HFFc6 (cell line): Measurements from ENCODE around the gene BIRC6. TPM values are rescaled to one million over a fixed set of nuclear protein-coding genes. Genes with fewer than 3 reads are reported as not detected.

ENCODE experiments used
- DNase-seq: peaks from one replicate; pipeline ENCODE4 v3.0.0-alpha.2; 2018
- H3K27ac Mint-ChIP-seq: 2 replicates; pipeline ENCODE4 v1.8.0; 2020; ENCODE audit warnings: mild to moderate bottlenecking, mixed read lengths
- H3K27me3 Mint-ChIP-seq: 2 replicates; pipeline ENCODE4 v1.8.0; 2021; ENCODE audit warnings: mild to moderate bottlenecking, moderate library complexity, mixed read lengths; ENCODE audit not compliant: insufficient read depth
- H3K36me3 Mint-ChIP-seq: 2 replicates; pipeline ENCODE4 v1.8.0; 2021; ENCODE audit warnings: low read depth, mixed read lengths
- H3K4me1 Mint-ChIP-seq: 2 replicates; pipeline ENCODE4 v1.8.0; 2020; ENCODE audit warnings: low read depth, mixed read lengths
- H3K4me3 Mint-ChIP-seq: 2 replicates; pipeline ENCODE4 v1.8.0; 2020; ENCODE audit warnings: mild to moderate bottlenecking, moderate library complexity, mixed read lengths
- H3K9me3 Mint-ChIP-seq: 2 replicates; pipeline ENCODE4 v1.8.0; 2020; ENCODE audit warnings: mild to moderate bottlenecking, mixed read lengths
- total RNA-seq, 6 experiments: library from RNA; stranded (reverse); fragmentation: NEBNext Ultra II Directional; extraction: Animal tissue kit (Norgen Biotek cat#: 25700); gene quantifications; 2 replicates in 1 of 6; 3 replicates in 5 of 6; pipeline ENCODE4 v1.2.3, GENCODE V29; 2021
- TF ChIP-seq, protein P1 (sequence below): fragments of 200-600 bp; sonication (generic); IDR thresholded peaks from 2 replicates; pipeline ENCODE4 v1.5.0; 2021; ENCODE audit warnings: antibody characterized with exemption, mild to moderate bottlenecking

BIRC6 gene
- total RNA-seq, 6 experiments from 2014 or later, result 54.1 to 72.2 (median 57.7) TPM

DNA sequence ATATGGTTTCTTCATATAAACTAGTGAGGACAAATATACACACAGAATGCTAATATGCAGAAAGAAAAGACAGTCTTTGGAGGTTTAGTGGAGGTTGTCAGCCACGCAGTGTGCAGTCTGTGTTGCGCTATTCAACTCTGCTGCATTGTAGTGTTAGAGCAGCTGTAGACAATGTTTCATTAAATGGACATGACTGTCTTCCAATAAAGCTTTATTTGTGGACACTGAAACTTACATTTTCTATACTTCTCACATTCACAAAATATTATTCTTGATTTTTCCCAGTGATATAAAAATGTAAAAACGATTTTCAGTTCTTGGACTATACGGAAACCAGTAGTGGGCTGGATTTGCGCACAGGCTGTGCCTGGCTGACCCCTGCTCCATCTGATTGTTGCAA is 284.4 kb downstream of the BIRC6 start:
- Mint-ChIP-seq H3K9me3 (no peaks in the 10 kb centered on the region), H3K4me3 (no peak overlapping the region), H3K27ac (no peak overlapping the region), H3K36me3 (peaks cover 4% of the 10 kb centered on the region; the same call in 1 of the 2 replicates), H3K4me1 (no peaks in the 10 kb centered on the region; the same call in 1 of the 2 replicates), H3K27me3 (no peaks in the 10 kb centered on the region; the same call in 1 of the 2 replicates)
- DNase-seq, result no peak
- TF ChIP-seq, protein P1, sequence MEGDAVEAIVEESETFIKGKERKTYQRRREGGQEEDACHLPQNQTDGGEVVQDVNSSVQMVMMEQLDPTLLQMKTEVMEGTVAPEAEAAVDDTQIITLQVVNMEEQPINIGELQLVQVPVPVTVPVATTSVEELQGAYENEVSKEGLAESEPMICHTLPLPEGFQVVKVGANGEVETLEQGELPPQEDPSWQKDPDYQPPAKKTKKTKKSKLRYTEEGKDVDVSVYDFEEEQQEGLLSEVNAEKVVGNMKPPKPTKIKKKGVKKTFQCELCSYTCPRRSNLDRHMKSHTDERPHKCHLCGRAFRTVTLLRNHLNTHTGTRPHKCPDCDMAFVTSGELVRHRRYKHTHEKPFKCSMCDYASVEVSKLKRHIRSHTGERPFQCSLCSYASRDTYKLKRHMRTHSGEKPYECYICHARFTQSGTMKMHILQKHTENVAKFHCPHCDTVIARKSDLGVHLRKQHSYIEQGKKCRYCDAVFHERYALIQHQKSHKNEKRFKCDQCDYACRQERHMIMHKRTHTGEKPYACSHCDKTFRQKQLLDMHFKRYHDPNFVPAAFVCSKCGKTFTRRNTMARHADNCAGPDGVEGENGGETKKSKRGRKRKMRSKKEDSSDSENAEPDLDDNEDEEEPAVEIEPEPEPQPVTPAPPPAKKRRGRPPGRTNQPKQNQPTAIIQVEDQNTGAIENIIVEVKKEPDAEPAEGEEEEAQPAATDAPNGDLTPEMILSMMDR, result no peak

- Mint-ChIP-seq H3K4me1 (peaks cover 13% of the 10 kb centered on the region), H3K27me3 (no peaks in the 10 kb centered on the region; the same call in 1 of the 2 replicates), H3K36me3 (peaks cover 5% of the 10 kb centered on the region), H3K4me3 (no peak overlapping the region; the same call in 1 of the 2 replicates), H3K27ac (peak overlapping the region; percentile 62; the same call in 1 of the 2 replicates), H3K9me3 (no peaks in the 10 kb centered on the region)
- TF ChIP-seq, protein P1, result no peak
- peak; percentile 63 for DNase-seq
Measured at GRCh38 chr2:32647180-32647651, 290.4 kb downstream of the BIRC6 start.

- DNase-seq, result no peak
- no peak overlapping the region for H3K27ac Mint-ChIP-seq
- TF ChIP-seq, protein P1, result no peak
- no peak overlapping the region for H3K4me3 Mint-ChIP-seq
- H3K9me3 Mint-ChIP-seq, result no peaks in the 10 kb centered on the region
- no peaks in the 10 kb centered on the region; the same call in 1 of the 2 replicates for H3K27me3 Mint-ChIP-seq
- H3K36me3 Mint-ChIP-seq, result peaks cover 11% of the 10 kb centered on the region; the same call in 1 of the 2 replicates
- H3K4me1 Mint-ChIP-seq, result peaks cover 6% of the 10 kb centered on the region
Measured at GRCh38 chr2:32652555-32653209, 295.9 kb downstream of the BIRC6 start.

DNA sequence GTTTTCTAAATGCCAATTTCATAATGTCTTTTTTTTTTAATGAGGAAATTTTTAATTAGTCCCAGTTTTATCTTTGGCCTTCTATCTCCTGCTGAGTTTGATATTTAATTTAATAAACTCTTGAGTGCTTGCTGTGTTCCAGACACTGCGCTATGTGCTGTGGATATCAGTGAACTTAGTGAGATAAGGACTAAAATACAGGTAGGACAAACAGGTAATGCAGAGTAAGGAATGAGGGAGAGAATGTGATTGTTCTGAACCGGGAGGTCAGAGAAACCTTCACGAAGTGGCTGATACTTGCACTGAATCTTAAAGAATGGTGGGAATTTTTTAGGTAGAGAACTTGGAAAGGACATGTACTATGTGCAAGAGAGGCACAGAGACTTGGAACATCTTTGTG is 299.2 kb downstream of the BIRC6 start:
- H3K4me1 Mint-ChIP-seq, result peaks cover 5% of the 10 kb centered on the region; the same call in 1 of the 2 replicates
- no peak for DNase-seq
- H3K36me3 Mint-ChIP-seq, result peaks cover 24% of the 10 kb centered on the region
- no peaks in the 10 kb centered on the region; the same call in 1 of the 2 replicates for H3K27me3 Mint-ChIP-seq
- no peaks in the 10 kb centered on the region for H3K9me3 Mint-ChIP-seq
- H3K4me3 Mint-ChIP-seq, result no peak overlapping the region
- TF ChIP-seq, protein P1, result no peak
- no peak overlapping the region for H3K27ac Mint-ChIP-seq

DNA sequence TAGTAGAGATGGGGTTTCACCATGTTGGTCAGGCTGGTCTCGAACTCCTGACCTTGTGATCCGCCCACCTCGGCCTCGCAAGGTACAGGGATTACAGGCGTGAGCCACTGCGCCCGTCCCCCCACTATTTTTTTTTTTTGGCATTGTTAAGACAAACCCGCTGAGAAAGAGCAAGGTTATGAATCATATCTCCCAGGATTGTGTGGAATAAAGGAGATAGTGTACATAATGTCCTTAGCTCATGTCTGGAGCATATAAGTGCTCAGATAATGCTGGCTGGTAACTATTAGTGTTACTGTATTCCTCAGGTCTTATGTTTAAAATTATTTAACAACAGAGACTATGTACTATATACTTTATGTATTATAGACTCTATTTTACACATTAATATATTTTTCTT is 307.0 kb downstream of the BIRC6 start:
- DNase-seq, result no peak
- H3K4me1 Mint-ChIP-seq, result no peaks in the 10 kb centered on the region
- H3K27me3 Mint-ChIP-seq, result no peaks in the 10 kb centered on the region
- H3K9me3 Mint-ChIP-seq, result no peaks in the 10 kb centered on the region
- peaks cover 25% of the 10 kb centered on the region for H3K36me3 Mint-ChIP-seq
- no peak overlapping the region for H3K27ac Mint-ChIP-seq
- TF ChIP-seq, protein P1, result no peak
- no peak overlapping the region for H3K4me3 Mint-ChIP-seq
